Muscle of leg (tissue), 11 donors: ENCODE measurements around the gene PNLIPRP1. TPM values are rescaled to one million over a fixed set of nuclear protein-coding genes. Genes with fewer than 3 reads are reported as not detected.
A peak's percentile ranks its signal among the peaks of the same experiment; 100 is the strongest.

Experiments used
- DNase-seq: peaks from one replicate; pipeline ENCODE4 v3.0.0; 2013
- H3K27ac ChIP-seq: one replicate; pipeline ENCODE4 v1.5.1; 2013; ENCODE audit warnings: mild to moderate bottlenecking, low read length, control low read depth
- H3K27me3 ChIP-seq: one replicate; pipeline ENCODE4 v1.6.1; 2013; ENCODE audit warnings: low read length; ENCODE audit not compliant: control insufficient read depth, insufficient read depth
- H3K36me3 ChIP-seq: one replicate; pipeline ENCODE4 v1.6.1; 2013; ENCODE audit warnings: low read length; ENCODE audit not compliant: control insufficient read depth, insufficient read depth
- H3K4me1 ChIP-seq: one replicate; pipeline ENCODE4 v1.6.1; 2013; ENCODE audit warnings: low read length; ENCODE audit not compliant: control insufficient read depth, insufficient read depth
- H3K4me3 ChIP-seq: one replicate; pipeline ENCODE4 v1.5.1; 2013; ENCODE audit warnings: low read length, control low read depth
- H3K9me3 ChIP-seq: replicated peaks from 2 replicates; pipeline ENCODE4 v1.6.1; 2013; ENCODE audit warnings: low read depth, low read length; ENCODE audit not compliant: control insufficient read depth
- WGBS: methylation state at CpG from one replicate; pipeline ENCODE4 v1.1.5; 2013; ENCODE audit warnings: missing lambda C conversion rate; ENCODE audit not compliant: insufficient coverage; 5-methylcytosine and 5-hydroxymethylcytosine counted together
- polyA plus RNA-seq, 8 donors: library from polyadenylated mRNA; unstranded; fragments of 120-200 nt; gene quantifications; one replicate each; pipeline versions ENCODE4 v1.2.1 to v1.2.3, GENCODE V29; 2013; ENCODE audit warnings: inconsistent platforms in 1 of 8, low replicate concordance in 1 of 8; ENCODE audit not compliant: insufficient read length in 8 of 8, insufficient read depth in 1 of 8
- total RNA-seq: library from RNA; stranded (reverse); fragments of 120-200 nt; gene quantifications from one replicate; pipeline ENCODE4 v1.2.4, GENCODE V29; 2013

The PNLIPRP1 gene
- total and polyA plus RNA-seq, 9 donors, result 0.15 to 0.18 TPM; not detected in 7

GRCh38 chr10:116597543-116597942 is 6.8 kb downstream of the PNLIPRP1 start:
- no peaks in the 10 kb centered on the region for H3K27me3 ChIP-seq
- no peaks in the 10 kb centered on the region for H3K4me1 ChIP-seq
- no peak for DNase-seq
- no peak overlapping the region for H3K27ac ChIP-seq
- H3K9me3 ChIP-seq, result no peaks in the 10 kb centered on the region
- H3K36me3 ChIP-seq, result no peaks in the 10 kb centered on the region
- no peak overlapping the region for H3K4me3 ChIP-seq
- 73% methylated on average over 5 of the region's 5 CpGs for WGBS

GRCh38 chr10:116598329-116598728 is 7.6 kb downstream of the PNLIPRP1 start:
- no peaks in the 10 kb centered on the region for H3K27me3 ChIP-seq
- no peaks in the 10 kb centered on the region for H3K4me1 ChIP-seq
- no peaks in the 10 kb centered on the region for H3K36me3 ChIP-seq
- H3K27ac ChIP-seq, result no peak overlapping the region
- H3K9me3 ChIP-seq, result no peaks in the 10 kb centered on the region
- no peak overlapping the region for H3K4me3 ChIP-seq
- no peak for DNase-seq

- H3K4me3 ChIP-seq, result no peak overlapping the region
- DNase-seq, result no peak
- no peaks in the 10 kb centered on the region for H3K36me3 ChIP-seq
- no peak overlapping the region for H3K27ac ChIP-seq
- no peaks in the 10 kb centered on the region for H3K9me3 ChIP-seq
- WGBS, result 42% methylated on average over 5 of the region's 5 CpGs
- H3K27me3 ChIP-seq, result no peaks in the 10 kb centered on the region
- no peaks in the 10 kb centered on the region for H3K4me1 ChIP-seq
These were observed 9.2 kb downstream of the PNLIPRP1 start for GRCh38 chr10:116599991-116600390.

- no peak for DNase-seq
- no peaks in the 10 kb centered on the region for H3K9me3 ChIP-seq
- H3K27ac ChIP-seq, result no peak overlapping the region
- no peaks in the 10 kb centered on the region for H3K27me3 ChIP-seq
- H3K4me3 ChIP-seq, result no peak overlapping the region
- no peaks in the 10 kb centered on the region for H3K4me1 ChIP-seq
- 89% methylated on average over 7 of the region's 10 CpGs for WGBS
- no peaks in the 10 kb centered on the region for H3K36me3 ChIP-seq
These were observed 12.1 kb downstream of the PNLIPRP1 start for GRCh38 chr10:116602648-116603400.

GRCh38 chr10:116606061-116606483 is 15.3 kb downstream of the PNLIPRP1 start:
- Histone ChIP-seq H3K4me3 (no peak overlapping the region), H3K27me3 (peaks cover 19% of the 10 kb centered on the region), H3K9me3 (no peaks in the 10 kb centered on the region), H3K27ac (no peak overlapping the region), H3K4me1 (peaks cover 8% of the 10 kb centered on the region), H3K36me3 (no peaks in the 10 kb centered on the region)
- no peak for DNase-seq
- 71% methylated on average over 6 of the region's 8 CpGs for WGBS

- no peak for DNase-seq
These were observed 16.6 kb downstream of the PNLIPRP1 start for GRCh38 chr10:116607336-116607735.

GRCh38 chr10:116608686-116609594 is 18.2 kb downstream of the PNLIPRP1 start:
- Histone ChIP-seq H3K27me3 (peaks cover 19% of the 10 kb centered on the region), H3K36me3 (no peaks in the 10 kb centered on the region), H3K4me1 (peaks cover 8% of the 10 kb centered on the region), H3K9me3 (no peaks in the 10 kb centered on the region), H3K4me3 (peak overlapping the region; percentile 28), H3K27ac (no peak overlapping the region)
- no peak for DNase-seq
- 23% methylated on average over 28 of the region's 41 CpGs for WGBS

More at GRCh38 chr10:116607336-116607735, 16.6 kb downstream of the PNLIPRP1 start:
- no peak overlapping the region for H3K4me3 ChIP-seq
- no peaks in the 10 kb centered on the region for H3K36me3 ChIP-seq
- H3K4me1 ChIP-seq, result peaks cover 8% of the 10 kb centered on the region
- H3K27me3 ChIP-seq, result peaks cover 19% of the 10 kb centered on the region
- WGBS, result 68% methylated on average over 5 of the region's 6 CpGs
- H3K9me3 ChIP-seq, result no peaks in the 10 kb centered on the region
- no peak overlapping the region for H3K27ac ChIP-seq

- peaks cover 8% of the 10 kb centered on the region for H3K4me1 ChIP-seq
- no peak for DNase-seq
- no peak overlapping the region for H3K4me3 ChIP-seq
- no peak overlapping the region for H3K27ac ChIP-seq
- 97% methylated on average over 9 of the region's 13 CpGs for WGBS
- H3K36me3 ChIP-seq, result no peaks in the 10 kb centered on the region
- H3K9me3 ChIP-seq, result no peaks in the 10 kb centered on the region
- peaks cover 19% of the 10 kb centered on the region for H3K27me3 ChIP-seq
These were observed 19.8 kb downstream of the PNLIPRP1 start for GRCh38 chr10:116610443-116611152.

- Histone ChIP-seq H3K9me3 (no peaks in the 10 kb centered on the region), H3K4me1 (peaks cover 8% of the 10 kb centered on the region), H3K27me3 (peaks cover 19% of the 10 kb centered on the region), H3K27ac (no peak overlapping the region), H3K36me3 (no peaks in the 10 kb centered on the region), H3K4me3 (no peak overlapping the region)
- 69% methylated on average over 2 of the region's 3 CpGs for WGBS
- DNase-seq, result no peak
These were observed 20.4 kb downstream of the PNLIPRP1 start for GRCh38 chr10:116611153-116611545.
